Raji (cell line): ENCODE results near the gene TNXB.

ENCODE experiments used
- POLR2A ChIP-seq: IDR thresholded peaks from 2 replicates; pipeline ENCODE4 v1.6.1; 2011; ENCODE audit warnings: low read depth, low read length, control low read depth; ENCODE audit not compliant: insufficient read depth

TNXB gene

DNA sequence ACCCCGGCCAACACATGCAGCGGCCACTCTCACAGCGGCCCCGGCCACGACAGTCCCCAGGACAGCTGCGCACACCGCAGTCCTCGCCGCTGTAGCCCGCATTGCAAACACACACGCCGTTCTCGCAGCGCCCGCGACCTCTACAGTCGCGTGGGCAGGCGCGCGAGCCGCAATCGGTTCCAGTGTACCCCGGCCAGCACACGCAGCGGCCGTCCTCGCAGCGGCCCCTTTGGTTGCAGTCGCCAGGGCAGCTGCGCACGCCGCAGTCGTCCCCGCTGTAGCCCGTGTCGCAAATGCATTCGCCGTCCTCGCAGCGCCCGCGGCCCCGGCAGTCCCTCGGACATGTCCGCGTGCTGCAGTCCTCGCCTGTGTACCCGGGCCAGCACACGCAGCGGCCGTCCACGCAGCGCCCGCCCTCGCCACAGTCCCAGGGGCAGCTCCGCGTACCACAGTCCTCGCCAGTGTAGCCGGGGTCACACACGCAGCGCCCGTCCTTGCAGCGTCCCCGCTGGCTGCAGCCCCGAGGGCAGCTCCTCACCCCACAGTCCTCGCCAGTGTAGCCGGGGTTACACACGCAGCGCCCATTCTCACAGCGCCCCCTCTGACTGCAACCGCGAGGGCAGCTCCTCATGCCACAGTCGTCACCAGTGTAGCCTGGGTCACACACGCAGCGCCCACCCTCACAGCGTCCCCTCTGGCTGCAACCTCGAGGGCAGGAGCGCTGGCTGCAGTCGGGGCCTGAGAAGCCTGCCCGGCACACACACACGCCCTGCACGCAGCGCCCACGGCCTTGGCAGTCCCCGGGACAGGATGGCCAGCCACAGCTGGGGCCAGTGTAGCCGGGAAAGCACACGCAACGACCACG is 12.5 kb downstream of the TNXB start:
- no peak for TF ChIP-seq POLR2A

DNA sequence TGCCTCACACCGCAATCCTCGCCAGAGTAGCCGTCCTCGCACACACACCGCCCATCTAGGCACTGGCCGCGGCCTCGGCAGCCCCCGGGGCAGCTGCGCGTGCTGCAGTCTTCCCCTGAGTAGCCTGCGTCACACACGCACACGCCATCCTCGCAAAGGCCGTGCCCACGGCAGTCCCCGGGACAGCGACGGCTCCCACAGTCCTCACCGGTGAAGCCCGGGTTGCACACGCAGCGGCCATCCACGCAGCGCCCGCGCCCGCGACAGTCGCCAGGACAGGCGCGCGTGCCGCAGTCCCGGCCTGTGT is 13.1 kb downstream of the TNXB start:
- TF ChIP-seq POLR2A = no peak

DNA sequence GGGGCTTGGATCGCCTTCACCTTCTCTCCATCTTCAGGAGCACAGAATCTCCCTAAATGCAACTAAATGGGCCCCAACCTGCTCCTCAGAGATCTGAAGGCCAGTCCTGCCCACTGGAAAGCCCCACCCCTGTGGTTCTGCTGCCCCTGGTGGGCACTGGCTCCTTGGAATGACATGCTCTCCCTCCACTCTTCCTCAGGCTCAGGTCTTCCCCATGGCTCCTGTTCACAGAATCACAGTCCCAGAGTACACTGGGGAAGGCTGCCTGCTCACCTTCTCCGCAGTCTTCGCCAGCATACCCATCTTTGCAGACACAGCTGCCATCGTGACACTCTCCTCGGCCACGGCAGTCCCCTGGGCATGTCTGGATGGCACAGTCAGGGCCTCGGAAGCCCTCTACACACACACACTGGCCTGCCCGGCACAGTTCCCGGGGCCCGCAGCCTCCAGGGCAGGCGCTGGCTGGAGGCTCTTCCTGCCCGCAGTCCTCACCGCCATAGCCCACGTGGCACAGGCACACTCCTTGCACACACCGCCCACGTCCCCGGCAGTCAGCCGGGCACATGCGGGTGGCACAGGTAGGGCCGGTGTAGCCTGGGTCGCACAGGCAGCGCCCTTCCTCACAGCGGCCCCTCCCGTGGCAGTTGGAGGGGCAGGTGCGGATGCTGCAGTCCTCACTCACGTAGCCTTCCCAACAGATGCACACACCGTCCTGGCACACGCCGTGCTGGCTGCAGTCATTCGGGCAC is 13.6 kb downstream of the TNXB start:
- TF ChIP-seq POLR2A = no peak

DNA sequence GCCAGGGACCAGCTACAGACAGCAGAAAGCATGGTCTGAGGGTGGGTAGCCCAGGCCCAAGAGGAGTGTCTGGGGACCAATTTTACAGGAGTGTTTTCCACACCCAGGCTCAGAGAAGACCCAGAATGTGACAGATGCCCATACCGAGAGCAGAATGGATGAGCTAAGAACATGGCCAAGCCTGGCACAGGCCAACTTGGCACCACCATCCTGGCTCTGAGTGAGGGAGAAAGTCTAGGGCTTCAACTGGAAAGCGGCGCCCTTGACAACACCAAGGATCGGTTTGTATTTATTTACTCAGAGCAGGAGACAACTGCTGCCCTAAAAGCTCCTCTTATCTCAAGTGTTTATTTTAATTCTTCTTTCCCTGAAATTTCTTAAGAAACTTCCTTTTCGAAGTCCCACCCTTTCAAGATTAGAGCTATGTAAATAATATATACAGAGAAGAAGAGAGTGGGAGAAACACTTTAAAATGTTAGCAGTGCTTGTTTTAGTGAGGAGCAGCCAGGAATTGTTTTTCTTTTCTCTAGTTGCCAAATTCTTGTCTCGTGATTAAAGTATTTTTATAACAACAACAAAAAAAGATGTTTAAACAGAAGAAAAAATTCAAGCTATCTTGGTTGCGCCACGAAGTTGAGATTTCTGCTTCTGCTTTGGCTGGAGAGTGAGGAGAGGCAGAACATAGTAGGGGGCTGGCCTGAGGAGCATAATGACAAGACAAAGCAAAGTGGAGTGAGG is 16.2 kb downstream of the TNXB start:
- TF ChIP-seq POLR2A = no peak

- TF ChIP-seq POLR2A = no peak
Measured at GRCh38 chr6:32089082-32089828, 19.9 kb downstream of the TNXB start.

DNA sequence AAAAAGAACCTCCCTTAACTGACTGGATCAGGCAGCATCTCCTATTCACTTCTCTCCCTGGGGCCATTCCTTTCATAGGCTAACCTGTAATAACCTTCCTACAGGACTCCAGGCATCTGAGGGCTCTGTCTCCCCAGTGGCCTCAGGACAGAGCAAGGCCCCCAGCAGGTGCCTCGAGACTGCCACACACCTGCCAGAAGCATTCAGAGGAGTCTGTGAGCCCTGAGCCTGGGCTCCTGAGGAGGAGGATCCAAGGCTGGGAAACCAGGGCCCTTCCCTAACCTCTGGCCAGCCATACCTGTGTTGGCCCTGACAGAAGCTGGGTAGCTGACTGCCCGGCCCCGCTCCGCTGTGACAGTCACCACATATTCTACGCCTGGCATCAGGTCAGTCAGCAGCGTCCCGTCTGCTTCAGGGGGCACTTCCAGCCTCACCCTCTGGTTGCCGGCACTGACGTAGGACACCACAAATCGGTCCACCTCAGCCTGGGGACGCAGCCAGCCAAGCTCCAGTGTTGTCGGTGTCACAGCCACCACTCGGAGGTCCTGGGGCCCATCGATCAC is 20.6 kb downstream of the TNXB start:
- no peak for TF ChIP-seq POLR2A

DNA sequence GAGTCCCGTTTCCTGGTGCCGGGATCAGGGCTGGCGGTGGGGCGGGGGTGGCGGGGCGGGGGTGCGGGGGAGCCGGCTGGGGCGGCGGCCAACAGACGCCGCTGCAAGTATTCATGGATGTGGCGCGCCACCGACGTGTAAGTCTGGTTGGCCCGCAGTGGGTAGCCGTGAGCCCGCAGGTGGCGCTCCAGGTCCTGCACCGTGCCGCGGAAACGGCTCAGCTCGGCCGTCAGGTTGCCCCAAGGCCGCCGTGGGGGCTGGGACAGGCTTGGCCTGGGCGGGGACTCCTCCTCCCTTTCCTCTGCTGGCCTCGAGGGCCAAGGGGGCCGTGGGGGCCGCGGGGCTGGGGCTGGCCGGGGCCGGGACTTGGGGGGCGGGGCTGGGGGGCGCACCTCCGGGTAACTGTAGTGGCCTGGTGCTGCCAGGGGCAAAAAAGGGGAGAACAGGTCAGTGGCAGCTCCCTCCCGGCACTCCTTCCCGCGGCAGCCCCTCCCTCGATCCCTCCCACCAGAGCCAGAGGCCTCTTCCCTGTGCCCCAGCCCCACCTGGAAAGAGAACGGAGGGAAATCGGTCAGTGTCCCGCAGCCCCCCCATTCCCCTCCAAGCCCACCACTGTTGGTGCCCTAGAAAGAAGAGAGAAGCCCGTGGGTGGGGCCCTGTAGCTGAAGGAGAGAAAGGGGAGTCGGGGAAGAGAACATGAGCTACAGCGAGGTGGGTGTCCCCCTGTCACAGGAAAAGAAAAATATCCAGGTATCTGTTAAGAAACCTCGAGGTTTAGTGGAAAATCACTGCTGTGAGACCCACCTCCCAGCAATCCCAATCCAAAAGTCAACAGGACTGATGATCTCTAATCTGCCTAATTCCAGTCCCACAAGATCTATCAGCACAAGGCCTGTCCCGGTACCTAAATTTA is 21.3 kb downstream of the TNXB start:
- no peak for TF ChIP-seq POLR2A

DNA sequence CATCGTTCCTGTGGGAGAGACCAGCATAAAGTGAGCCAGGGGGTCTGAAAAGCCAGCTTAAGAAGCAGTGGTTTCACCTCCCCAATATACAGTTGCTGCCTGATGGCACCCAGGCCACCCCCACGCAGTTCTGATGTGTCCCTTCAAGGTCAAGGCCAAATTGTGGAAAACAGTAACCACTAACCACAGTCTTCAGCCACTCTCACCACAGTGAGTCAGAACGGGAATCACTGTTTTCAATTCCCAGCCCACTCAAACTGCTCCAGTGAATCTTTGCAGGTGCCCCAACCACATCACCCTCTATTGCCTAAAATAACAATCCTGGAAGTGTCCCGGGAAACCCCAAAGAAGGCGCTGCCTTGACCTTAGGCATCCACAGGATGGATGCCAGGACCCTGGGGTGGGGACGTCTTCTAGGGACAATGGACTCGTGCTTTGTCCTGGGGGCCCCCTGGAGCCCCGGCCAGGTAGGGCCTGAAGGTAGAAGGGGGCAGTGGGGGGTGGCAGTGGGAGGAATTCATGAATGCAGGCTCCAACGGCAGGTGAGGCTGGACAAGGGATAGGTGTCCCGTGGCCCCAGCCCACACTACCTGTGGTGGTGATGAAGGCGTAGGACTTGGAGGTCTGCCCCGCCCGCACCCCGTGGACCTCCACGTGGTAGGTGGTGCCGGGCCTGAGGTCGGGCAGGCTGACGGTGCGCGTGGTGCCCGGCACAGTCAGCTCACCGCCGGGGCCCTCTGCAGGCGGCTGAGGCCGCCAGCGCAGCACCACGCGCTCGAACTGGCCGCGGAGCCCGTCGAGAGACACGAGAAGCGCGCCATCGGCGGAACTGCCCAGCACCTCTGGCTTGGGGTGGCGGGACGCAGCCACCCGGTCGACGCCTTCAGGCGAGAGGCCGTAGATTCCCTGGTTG is 22.2 kb downstream of the TNXB start:
- no peak for TF ChIP-seq POLR2A

DNA sequence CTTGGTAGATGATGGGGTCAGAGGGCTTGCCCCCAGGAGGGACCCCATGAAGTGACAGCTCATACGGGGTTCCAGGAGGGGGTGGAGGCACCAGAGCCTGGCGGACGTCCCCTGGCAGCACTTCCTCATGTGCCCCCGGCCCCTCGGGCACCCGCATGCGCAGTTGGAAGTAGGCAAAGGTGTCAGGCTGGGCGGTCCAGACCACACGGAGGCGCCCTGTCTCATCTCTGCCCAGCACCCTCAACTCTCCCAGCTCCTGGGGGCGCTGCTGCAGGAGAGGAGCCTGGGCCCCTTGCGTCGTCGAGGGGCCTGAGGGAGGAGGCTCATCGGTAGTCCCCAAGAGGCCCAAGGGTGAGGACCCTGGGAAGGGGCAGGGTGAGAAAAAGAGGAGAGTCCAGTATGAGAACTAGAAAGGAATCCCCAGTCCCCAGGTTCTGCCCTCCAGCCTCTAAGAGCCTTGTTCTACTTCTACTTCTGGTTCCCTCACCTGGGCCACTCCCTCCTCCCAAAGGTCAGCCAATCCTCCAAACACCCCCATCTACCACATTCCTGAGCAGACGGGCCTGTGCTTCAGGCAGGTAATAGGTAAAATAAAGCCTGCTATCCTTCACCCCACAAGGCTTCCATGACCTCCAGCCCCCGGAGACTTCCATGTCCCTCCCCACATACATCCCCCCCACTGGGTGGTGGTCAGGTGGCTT is 23.2 kb downstream of the TNXB start:
- TF ChIP-seq POLR2A = no peak

DNA sequence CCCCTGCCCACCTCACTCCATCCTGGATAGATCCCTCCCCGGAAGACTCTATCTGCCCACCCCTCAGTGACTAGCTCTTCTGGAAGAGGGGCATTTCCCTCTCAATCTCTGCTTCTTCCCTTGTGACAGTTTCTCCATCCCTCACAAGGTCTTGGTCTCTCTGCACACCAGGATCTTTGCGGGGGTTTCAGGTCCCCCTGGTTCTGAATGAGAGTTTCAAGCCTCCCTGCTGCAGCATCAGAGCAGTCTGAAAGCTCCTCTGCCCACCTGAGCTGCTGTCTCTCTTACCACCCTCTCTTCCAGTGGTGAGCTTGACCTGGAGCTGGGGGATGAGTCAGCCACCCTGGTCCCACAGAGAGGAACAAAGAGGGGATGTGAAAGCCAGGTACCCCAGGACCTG is 24.4 kb downstream of the TNXB start:
- no peak for TF ChIP-seq POLR2A

DNA sequence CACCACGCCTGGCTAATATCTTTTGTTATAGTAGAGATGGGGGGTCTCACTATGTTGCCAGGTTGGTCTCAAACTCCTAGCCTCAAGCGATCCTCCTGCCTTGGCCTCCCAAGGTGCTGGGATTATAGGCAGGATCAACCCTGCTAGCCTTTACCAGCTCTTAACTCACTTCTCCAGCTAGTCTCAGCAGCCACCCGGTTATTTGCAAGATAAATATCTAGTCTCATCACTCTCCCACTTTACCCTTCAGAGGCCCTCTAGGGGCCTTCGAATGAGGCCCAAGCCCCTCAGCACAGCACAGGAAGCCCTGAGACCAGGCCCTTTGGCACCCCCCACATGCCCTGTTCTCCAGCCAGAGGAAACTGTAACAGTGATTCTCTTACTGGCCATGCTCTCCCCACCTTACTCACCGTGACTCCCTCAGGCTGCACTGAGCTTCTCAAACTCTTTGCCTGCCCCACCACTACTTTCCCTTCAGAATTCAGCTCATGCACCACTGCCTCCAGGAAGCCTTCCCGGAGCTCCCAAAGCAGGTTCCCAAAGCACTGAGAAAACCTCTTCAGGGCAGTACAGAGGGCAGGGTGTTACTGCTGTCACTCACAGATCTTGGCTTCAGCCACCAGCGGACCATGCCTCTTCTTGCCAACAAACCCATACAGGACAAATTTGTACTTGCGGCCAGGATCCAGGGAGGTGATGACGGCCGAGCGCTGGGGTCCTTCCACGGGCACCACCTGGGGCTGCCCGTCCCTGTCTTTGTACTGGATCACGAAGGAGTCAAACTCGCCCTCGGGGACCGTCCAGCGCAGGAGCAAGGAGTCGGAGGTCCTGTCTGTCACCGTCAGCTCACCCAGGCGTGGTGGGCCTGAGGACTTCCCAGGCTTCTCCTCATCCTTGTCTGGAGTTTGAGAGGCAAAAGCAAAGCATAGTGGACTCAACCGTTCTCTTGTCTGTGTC is 25.0 kb downstream of the TNXB start:
- TF ChIP-seq POLR2A = no peak
